NB4 (cell line): ENCODE data around the gene KCTD3.

Experiments
- POLR2A ChIP-seq: IDR thresholded peaks from 2 replicates; pipeline ENCODE4 v1.6.1; 2011; ENCODE audit warnings: mild to moderate bottlenecking; ENCODE audit not compliant: insufficient read length; ENCODE audit errors: extremely low read depth
- TF ChIP-seq, protein P1 (sequence below): IDR thresholded peaks from one replicate; pipeline ENCODE4 v1.5.1; 2012; ENCODE audit warnings: low read depth, low read length
- TF ChIP-seq, protein P2 (sequence below): IDR thresholded peaks from 2 replicates; pipeline ENCODE4 v1.6.1; 2011; ENCODE audit warnings: low read depth, low read length

DNA sequence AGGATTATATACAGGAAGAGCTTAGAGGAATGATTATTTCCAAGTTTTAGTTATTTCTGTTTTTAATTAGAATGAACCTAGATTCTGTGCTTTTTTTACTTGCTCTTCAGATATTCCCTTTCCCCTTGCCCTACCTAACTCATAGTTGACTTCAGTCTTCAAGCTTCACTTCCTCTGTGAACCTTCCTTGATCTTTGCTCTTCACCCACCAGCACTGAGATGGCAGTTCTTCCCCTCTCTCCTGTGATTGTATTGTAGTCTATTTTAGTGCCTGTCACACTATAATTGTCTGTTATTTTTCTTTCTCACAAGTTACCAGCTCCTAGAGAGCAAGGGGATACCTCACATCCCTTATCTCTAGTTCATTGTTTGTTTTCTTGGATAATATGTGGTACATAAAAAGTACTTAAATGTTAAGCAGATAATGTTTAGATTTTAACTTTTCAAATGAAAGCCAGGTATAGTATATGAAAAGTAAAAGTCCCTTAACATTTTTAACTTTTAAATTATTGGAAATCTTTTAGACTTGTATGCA lies 33.2 kb downstream of the KCTD3 start:
- TF ChIP-seq, protein P1, sequence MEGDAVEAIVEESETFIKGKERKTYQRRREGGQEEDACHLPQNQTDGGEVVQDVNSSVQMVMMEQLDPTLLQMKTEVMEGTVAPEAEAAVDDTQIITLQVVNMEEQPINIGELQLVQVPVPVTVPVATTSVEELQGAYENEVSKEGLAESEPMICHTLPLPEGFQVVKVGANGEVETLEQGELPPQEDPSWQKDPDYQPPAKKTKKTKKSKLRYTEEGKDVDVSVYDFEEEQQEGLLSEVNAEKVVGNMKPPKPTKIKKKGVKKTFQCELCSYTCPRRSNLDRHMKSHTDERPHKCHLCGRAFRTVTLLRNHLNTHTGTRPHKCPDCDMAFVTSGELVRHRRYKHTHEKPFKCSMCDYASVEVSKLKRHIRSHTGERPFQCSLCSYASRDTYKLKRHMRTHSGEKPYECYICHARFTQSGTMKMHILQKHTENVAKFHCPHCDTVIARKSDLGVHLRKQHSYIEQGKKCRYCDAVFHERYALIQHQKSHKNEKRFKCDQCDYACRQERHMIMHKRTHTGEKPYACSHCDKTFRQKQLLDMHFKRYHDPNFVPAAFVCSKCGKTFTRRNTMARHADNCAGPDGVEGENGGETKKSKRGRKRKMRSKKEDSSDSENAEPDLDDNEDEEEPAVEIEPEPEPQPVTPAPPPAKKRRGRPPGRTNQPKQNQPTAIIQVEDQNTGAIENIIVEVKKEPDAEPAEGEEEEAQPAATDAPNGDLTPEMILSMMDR = no peak
- TF ChIP-seq POLR2A = no peak
- TF ChIP-seq, protein P2, sequence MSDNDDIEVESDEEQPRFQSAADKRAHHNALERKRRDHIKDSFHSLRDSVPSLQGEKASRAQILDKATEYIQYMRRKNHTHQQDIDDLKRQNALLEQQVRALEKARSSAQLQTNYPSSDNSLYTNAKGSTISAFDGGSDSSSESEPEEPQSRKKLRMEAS = no peak
